B cell (primary cell): ENCODE measurements around the gene DBNDD2. TPM values are rescaled to one million over a fixed set of nuclear protein-coding genes. Genes with fewer than 3 reads are reported as not detected.

Experiments
- ATAC-seq: fragments of 200-7000 bp; cut with Tn5 transposase; one replicate; pipeline ENCODE4 v1.10.0; 2021; ENCODE audit warnings: low read depth, mild to moderate bottlenecking, moderate number of reproducible peaks, moderate library complexity
- CTCF ChIA-PET: fragments of 350-600 bp; sonication (Branson Sonifier 250); formaldehyde crosslinking; loops from one replicate; lab custom pipeline; 2021; ENCODE audit warnings: antibody characterized with exemption, inconsistent platforms; lab: Charles Lee
- POLR2A ChIA-PET: fragments of 350-600 bp; sonication (Branson Sonifier 250); formaldehyde crosslinking; loops from one replicate; lab custom pipeline; 2021; ENCODE audit warnings: antibody characterized with exemption; lab: Charles Lee
- DNase-seq: peaks from one replicate; pipeline ENCODE4 v3.0.0; 2013
- H2AFZ ChIP-seq: 2 replicates; pipeline ENCODE4 v1.6.1; 2012; ENCODE audit warnings: mild to moderate bottlenecking, low read depth, low read length; ENCODE audit not compliant: insufficient read depth, poor library complexity, severe bottlenecking
- H3K27ac ChIP-seq, 2 donors: 1 replicate in 1 of 2; 2 replicates in 1 of 2; pipeline ENCODE4 v1.5.1; 2012 to 2013; ENCODE audit warnings: low read length in 2 of 2, mild to moderate bottlenecking in 2 of 2, moderate library complexity in 1 of 2
- H3K27me3 ChIP-seq, 4 experiments: fragments of 200-600 bp in 1 of 4; sonication (generic) in 1 of 4; replicated peaks in 1 of 4; 1 replicate in 2 of 4; 2 replicates in 2 of 4; pipeline versions ENCODE4 v1.6.1 to v1.7.0; 2013 to 2016; ENCODE audit warnings: low read length in 3 of 4, mild to moderate bottlenecking in 2 of 4, mixed read lengths in 1 of 4, moderate library complexity in 1 of 4; ENCODE audit not compliant: insufficient read depth in 4 of 4, control insufficient read depth in 3 of 4; ENCODE audit errors: control extremely low read depth in 1 of 4
- H3K36me3 ChIP-seq, 2 experiments: replicated peaks in 1 of 2; 1 replicate in 1 of 2; 2 replicates in 1 of 2; pipeline versions ENCODE4 v1.6.1 to v1.7.1; 2013; ENCODE audit warnings: low read length in 1 of 2; ENCODE audit not compliant: insufficient read depth in 2 of 2, control insufficient read depth in 1 of 2; ENCODE audit errors: control extremely low read depth in 1 of 2, extremely low read depth in 1 of 2
- H3K4me1 ChIP-seq, 2 donors: fragments of 200-600 bp in 1 of 2; sonication (generic) in 1 of 2; 1 replicate in 1 of 2; 2 replicates in 1 of 2; pipeline versions ENCODE4 v1.5.1 to v1.6.1; 2013 to 2017; ENCODE audit warnings: low read length in 2 of 2; ENCODE audit not compliant: control insufficient read depth in 2 of 2, insufficient read depth in 2 of 2
- H3K4me2 ChIP-seq: replicated peaks from 2 replicates; pipeline ENCODE3; 2012; ENCODE audit warnings: mild to moderate bottlenecking, low read depth, low read length; ENCODE audit not compliant: poor library complexity, severe bottlenecking
- H3K4me3 ChIP-seq, 5 experiments: fragments of 200-600 bp in 1 of 5; sonication (generic) in 1 of 5; 1 replicate in 3 of 5; 2 replicates in 2 of 5; pipeline versions ENCODE4 v1.5.1 to v1.7.0; 2011 to 2016; ENCODE audit warnings: low read length in 4 of 5, mild to moderate bottlenecking in 4 of 5, low read depth in 2 of 5, control low read depth in 1 of 5, moderate library complexity in 1 of 5; ENCODE audit not compliant: insufficient read depth in 1 of 5; ENCODE audit errors: control extremely low read depth in 1 of 5, extremely low read depth in 1 of 5
- H3K79me2 ChIP-seq: fragments of 200-600 bp; sonication (generic); one replicate; pipeline ENCODE4 v1.6.0; 2016; ENCODE audit warnings: low read length; ENCODE audit not compliant: control insufficient read depth, insufficient read depth
- H3K9ac ChIP-seq: fragments of 200-600 bp; sonication (generic); 2 replicates; pipeline ENCODE4 v1.6.1; 2017; ENCODE audit warnings: mild to moderate bottlenecking, low read length, moderate library complexity
- H3K9me3 ChIP-seq, 3 donors: one replicate each; pipeline versions ENCODE4 v1.6.1 to v1.7.1; 2013; ENCODE audit warnings: low read length in 2 of 3; ENCODE audit not compliant: control insufficient read depth in 2 of 3, insufficient read depth in 1 of 3; ENCODE audit errors: control extremely low read depth in 1 of 3
- H4K20me1 ChIP-seq: 2 replicates; pipeline ENCODE4 v1.6.0; 2012; ENCODE audit warnings: mild to moderate bottlenecking, low read length; ENCODE audit not compliant: insufficient read depth, control insufficient read depth, poor library complexity, severe bottlenecking
- H3K27ac Mint-ChIP-seq: one replicate; pipeline ENCODE4 v1.8.0; 2021; ENCODE audit warnings: mixed read lengths
- H3K27me3 Mint-ChIP-seq: one replicate; pipeline ENCODE4 v1.8.0; 2021; ENCODE audit warnings: mixed read lengths
- H3K4me1 Mint-ChIP-seq: one replicate; pipeline ENCODE4 v1.8.0; 2021; ENCODE audit warnings: mixed read lengths
- H3K4me3 Mint-ChIP-seq: one replicate; pipeline ENCODE4 v1.8.0; 2021; ENCODE audit warnings: mixed read lengths
- H3K9me3 Mint-ChIP-seq: one replicate; pipeline ENCODE4 v1.8.0; 2022; ENCODE audit warnings: mixed read lengths; ENCODE audit not compliant: insufficient read depth
- CTCF ChIP-seq: fragments of 200-600 bp; IDR thresholded peaks from one replicate; pipeline ENCODE4 v1.8.0; 2022; ENCODE audit warnings: antibody characterized with exemption, mild to moderate bottlenecking
- EZH2 ChIP-seq: IDR thresholded peaks from 2 replicates; pipeline ENCODE4 v1.6.1; 2012; ENCODE audit warnings: borderline replicate concordance, low read depth, mild to moderate bottlenecking, moderate library complexity, low read length; ENCODE audit not compliant: insufficient read depth, poor library complexity, severe bottlenecking
- WGBS: methylation state at CpG from one replicate; pipeline ENCODE4 v1.1.5; 2013; ENCODE audit warnings: missing lambda C conversion rate; ENCODE audit not compliant: insufficient coverage; 5-methylcytosine and 5-hydroxymethylcytosine counted together
- intact Hi-C: fragments of 100-400 bp; cut with micrococcal nuclease; formaldehyde crosslinking; loops from one replicate; pipeline ENCODE4 v1.10.0; 2022
- polyA plus RNA-seq: library from polyadenylated mRNA; depleted of rRNA; stranded (reverse); fragments of >200 nt; gene quantifications from 2 replicates; pipeline ENCODE4 v1.2.3, GENCODE V29; 2012
- total RNA-seq, 2 donors: library from RNA; stranded (reverse); fragments of 120-200 nt in 1 of 2; gene quantifications; 1 replicate in 1 of 2; 2 replicates in 1 of 2; pipeline versions ENCODE4 v1.2.3 to v1.2.4, GENCODE V29; 2013 to 2022

Gene DBNDD2
- total and polyA plus RNA-seq, 2 donors (not counting 1 experiment from before 2014, with no cell fraction given) = 3.1 to 3.6 TPM

- H3K27me3 Mint-ChIP-seq = peaks cover 13% of the 10 kb centered on the region
- DNase-seq = no peak
- ChIA-PET POLR2A (no interaction called here), CTCF (interaction anchor here (3.2 to 7.8 kb wide), 2 partner anchors 11 to 87 kb away, joined by 36 to 79 read pairs; partner anchors contain the start of gene SYS1)
- no peak overlapping the region for H3K4me3 Mint-ChIP-seq
- Histone ChIP-seq H3K36me3 (no peaks in the 10 kb centered on the region), H4K20me1 (no peaks in the 10 kb centered on the region), H3K9me3 (no peaks in the 10 kb centered on the region), H3K4me3 (no peak overlapping the region), H3K9ac (no peak overlapping the region), H3K4me1 (peaks cover 12 to 16% of the 10 kb centered on the region in 2 donors), H3K27me3 (peaks cover 0 to 3% (median under 1%) of the 10 kb centered on the region in 4 experiments), H3K4me2 (no peak overlapping the region), H3K79me2 (no peaks in the 10 kb centered on the region), H2AFZ (no peak overlapping the region), H3K27ac (no peak overlapping the region)
- H3K27ac Mint-ChIP-seq = no peak overlapping the region
- TF ChIP-seq CTCF (no peak), EZH2 (no peak)
- intact Hi-C loops = no loop called here
- H3K4me1 Mint-ChIP-seq = peaks cover 15% of the 10 kb centered on the region
- WGBS = no CpG with 5 or more reads among the region's 6 CpGs
- no peaks in the 10 kb centered on the region for H3K9me3 Mint-ChIP-seq
- no peak for ATAC-seq
Measured at GRCh38 chr20:45448270-45448669, 40.2 kb downstream of the DBNDD2 start.

GRCh38 chr20:45449528-45449927, 41.4 kb downstream of the DBNDD2 start:
- 79% methylated on average over 2 of the region's 3 CpGs for WGBS

More at GRCh38 chr20:45449528-45449927, 41.4 kb downstream of the DBNDD2 start:
- no peak overlapping the region for H3K4me2 ChIP-seq
- CTCF ChIA-PET = interaction anchor here (1.0 to 7.8 kb wide), 15 partner anchors 10 to 157 kb away, joined by 3 to 79 read pairs (median 8); partner anchors contain the start of genes DBNDD2 and SYS1
- peaks cover 12 to 16% of the 10 kb centered on the region in 2 donors for H3K4me1 ChIP-seq
- no peaks in the 10 kb centered on the region for H3K79me2 ChIP-seq
- no peaks in the 10 kb centered on the region for H3K9me3 Mint-ChIP-seq
- H3K9me3 ChIP-seq = no peaks in the 10 kb centered on the region
- no peaks in the 10 kb centered on the region for H4K20me1 ChIP-seq
- peaks cover 0 to 5% (median 1%) of the 10 kb centered on the region in 4 experiments for H3K27me3 ChIP-seq
- TF ChIP-seq EZH2 (no peak), CTCF (no peak)
- no peaks in the 10 kb centered on the region for H3K36me3 ChIP-seq
- POLR2A ChIA-PET = no interaction called here
- no peak for ATAC-seq
- H3K4me1 Mint-ChIP-seq = peaks cover 17% of the 10 kb centered on the region
- H3K4me3 ChIP-seq = no peak overlapping the region
- intact Hi-C loops = no loop called here
- no peak overlapping the region for H3K4me3 Mint-ChIP-seq
- H3K9ac ChIP-seq = no peak overlapping the region
- H2AFZ ChIP-seq = no peak overlapping the region
- peaks cover 8% of the 10 kb centered on the region for H3K27me3 Mint-ChIP-seq
- no peak overlapping the region for H3K27ac Mint-ChIP-seq
- no peak overlapping the region for H3K27ac ChIP-seq
- no peak for DNase-seq
